Astrocyte (in vitro differentiated cells and primary cell): ENCODE data around the gene MS4A1.

ENCODE experiments used
- EZH2 ChIP-seq: IDR thresholded peaks from 2 replicates; pipeline ENCODE4 v1.6.1; 2012; ENCODE audit warnings: mild to moderate bottlenecking, low read length, inconsistent platforms; ENCODE audit not compliant: insufficient read depth
- TF ChIP-seq, protein P1 (sequence below): IDR thresholded peaks from 2 replicates; pipeline ENCODE4 v1.5.1; 2011; ENCODE audit warnings: low read depth, mild to moderate bottlenecking, inconsistent platforms, low read length, moderate library complexity; ENCODE audit not compliant: insufficient read depth

DNA sequence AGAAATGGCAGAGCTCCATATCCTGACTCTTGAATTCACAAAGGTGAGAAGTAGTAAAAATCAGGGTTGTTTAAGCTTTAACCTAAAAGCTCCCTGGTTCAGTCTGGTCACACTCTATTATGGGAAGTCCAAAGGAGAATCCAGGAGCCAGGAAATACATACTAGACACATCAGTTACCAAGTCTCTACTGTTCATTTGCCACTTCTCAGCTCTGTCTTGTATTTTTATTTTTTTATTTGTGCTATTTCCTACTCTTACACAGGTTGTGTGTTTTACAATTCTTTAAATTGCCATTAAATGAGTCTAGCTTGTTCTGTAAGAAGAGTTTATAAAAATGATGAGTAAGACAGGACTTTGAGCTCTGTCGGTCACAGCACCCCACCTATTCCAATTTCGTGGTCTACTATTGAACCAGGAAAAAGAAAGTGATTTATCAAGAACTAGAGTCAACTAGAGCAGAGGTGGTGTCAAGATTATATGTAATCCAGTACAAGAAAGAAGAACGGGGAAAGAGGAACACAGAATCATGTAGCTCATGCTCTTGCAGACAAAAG lies 46.7 kb downstream of the MS4A1 start:
- TF ChIP-seq, protein P1, sequence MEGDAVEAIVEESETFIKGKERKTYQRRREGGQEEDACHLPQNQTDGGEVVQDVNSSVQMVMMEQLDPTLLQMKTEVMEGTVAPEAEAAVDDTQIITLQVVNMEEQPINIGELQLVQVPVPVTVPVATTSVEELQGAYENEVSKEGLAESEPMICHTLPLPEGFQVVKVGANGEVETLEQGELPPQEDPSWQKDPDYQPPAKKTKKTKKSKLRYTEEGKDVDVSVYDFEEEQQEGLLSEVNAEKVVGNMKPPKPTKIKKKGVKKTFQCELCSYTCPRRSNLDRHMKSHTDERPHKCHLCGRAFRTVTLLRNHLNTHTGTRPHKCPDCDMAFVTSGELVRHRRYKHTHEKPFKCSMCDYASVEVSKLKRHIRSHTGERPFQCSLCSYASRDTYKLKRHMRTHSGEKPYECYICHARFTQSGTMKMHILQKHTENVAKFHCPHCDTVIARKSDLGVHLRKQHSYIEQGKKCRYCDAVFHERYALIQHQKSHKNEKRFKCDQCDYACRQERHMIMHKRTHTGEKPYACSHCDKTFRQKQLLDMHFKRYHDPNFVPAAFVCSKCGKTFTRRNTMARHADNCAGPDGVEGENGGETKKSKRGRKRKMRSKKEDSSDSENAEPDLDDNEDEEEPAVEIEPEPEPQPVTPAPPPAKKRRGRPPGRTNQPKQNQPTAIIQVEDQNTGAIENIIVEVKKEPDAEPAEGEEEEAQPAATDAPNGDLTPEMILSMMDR = no peak
- TF ChIP-seq EZH2 = no peak
